ENCODE results near the gene CSTB.
A peak's percentile ranks its signal among the peaks of the same experiment; 100 is the strongest.

Gene CSTB

GRCh38 chr21:43797415-43797814 lies 21.3 kb upstream of the CSTB start:
- H3K9me3 Mint-ChIP-seq, result no peaks in the 10 kb centered on the region
- no peak for DNase-seq
- peaks cover 58% of the 10 kb centered on the region for H3K36me3 Mint-ChIP-seq (ENCODE audit: low read depth)
- no peak overlapping the region for H3K27ac Mint-ChIP-seq
- no peaks in the 10 kb centered on the region for H3K4me1 Mint-ChIP-seq
- TF ChIP-seq CTCF (IDR thresholded peaks at IDR 0.05), result no peak
- H3K27me3 Mint-ChIP-seq (ENCODE audit: low read depth, poor library complexity), result no peaks in the 10 kb centered on the region
- H3K4me3 Mint-ChIP-seq, result no peak overlapping the region

- no peak for DNase-seq
- no peaks in the 10 kb centered on the region for H3K27me3 Mint-ChIP-seq (ENCODE audit: low read depth, poor library complexity)
- H3K4me3 Mint-ChIP-seq, result no peak overlapping the region
- peaks cover 52% of the 10 kb centered on the region for H3K36me3 Mint-ChIP-seq (ENCODE audit: low read depth)
- H3K27ac Mint-ChIP-seq, result no peak overlapping the region
- no peaks in the 10 kb centered on the region for H3K9me3 Mint-ChIP-seq
- no peak for TF ChIP-seq CTCF (IDR thresholded peaks at IDR 0.05)
- peaks cover 20% of the 10 kb centered on the region for H3K4me1 Mint-ChIP-seq
These were observed 18.7 kb upstream of the CSTB start for GRCh38 chr21:43794857-43795256.

- Mint-ChIP-seq H3K4me3 (no peak overlapping the region), H3K36me3 (ENCODE audit: low read depth) (peaks cover 52% of the 10 kb centered on the region), H3K4me1 (peaks cover 20% of the 10 kb centered on the region), H3K27me3 (ENCODE audit: low read depth, poor library complexity) (no peaks in the 10 kb centered on the region), H3K9me3 (no peaks in the 10 kb centered on the region), H3K27ac (no peak overlapping the region)
- no peak for DNase-seq
- no peak for TF ChIP-seq CTCF (IDR thresholded peaks at IDR 0.05)
These were observed 18.2 kb upstream of the CSTB start for GRCh38 chr21:43794311-43794710.

GRCh38 chr21:43793243-43793642 lies 17.1 kb upstream of the CSTB start:
- Mint-ChIP-seq H3K27me3 (ENCODE audit: low read depth, poor library complexity) (no peaks in the 10 kb centered on the region), H3K9me3 (no peaks in the 10 kb centered on the region)

GRCh38 chr21:43792406-43792805 lies 16.3 kb upstream of the CSTB start:
- no peaks in the 10 kb centered on the region for H3K9me3 Mint-ChIP-seq
- H3K36me3 Mint-ChIP-seq (ENCODE audit: low read depth), result peaks cover 46% of the 10 kb centered on the region
- DNase-seq, result no peak
- no peak overlapping the region for H3K4me3 Mint-ChIP-seq
- no peak for TF ChIP-seq CTCF (IDR thresholded peaks at IDR 0.05)
- H3K4me1 Mint-ChIP-seq, result peaks cover 20% of the 10 kb centered on the region
- H3K27ac Mint-ChIP-seq, result no peak overlapping the region
- peaks cover 3% of the 10 kb centered on the region for H3K27me3 Mint-ChIP-seq (ENCODE audit: low read depth, poor library complexity)

More at GRCh38 chr21:43793243-43793642, 17.1 kb upstream of the CSTB start:
- TF ChIP-seq CTCF (IDR thresholded peaks at IDR 0.05), result no peak
- Mint-ChIP-seq H3K27ac (no peak overlapping the region), H3K4me3 (no peak overlapping the region), H3K4me1 (peaks cover 20% of the 10 kb centered on the region), H3K36me3 (ENCODE audit: low read depth) (peaks cover 50% of the 10 kb centered on the region)
- no peak for DNase-seq

- TF ChIP-seq CTCF (IDR thresholded peaks at IDR 0.05), result no peak
- no peak for DNase-seq
- Mint-ChIP-seq H3K4me1 (peaks cover 20% of the 10 kb centered on the region), H3K27ac (peak overlapping the region; percentile 95), H3K36me3 (ENCODE audit: low read depth) (peaks cover 27% of the 10 kb centered on the region), H3K4me3 (peak overlapping the region; percentile 98), H3K9me3 (peaks cover 4% of the 10 kb centered on the region), H3K27me3 (ENCODE audit: low read depth, poor library complexity) (peaks cover 7% of the 10 kb centered on the region)
These were observed 14.0 kb upstream of the CSTB start for GRCh38 chr21:43790010-43790524.
